ENCODE measurements around the gene KMT2B. TPM values are rescaled to one million over a fixed set of nuclear protein-coding genes. Genes with fewer than 3 reads are reported as not detected.
A peak's percentile ranks its signal among the peaks of the same experiment; 100 is the strongest.

KMT2B gene
- total and polyA plus RNA-seq, 2 donors (not counting 1 experiment from before 2014, with no cell fraction given): 85.6 to 96.9 TPM

GRCh38 chr19:35743640-35744429 lies 26.0 kb downstream of the KMT2B start:
- Histone ChIP-seq H3K27ac (ENCODE audit: low read length in 2 of 2) (peak overlapping the region; percentile 98), H3K4me2 (replicated peaks; ENCODE audit: low read depth, low read length, poor library complexity, severe bottlenecking) (peak overlapping the region; percentile 87), H3K4me3 (ENCODE audit: control extremely low read depth in 1 of 5, extremely low read depth in 1 of 5, insufficient read depth in 1 of 5, low read depth in 2 of 5, low read length in 4 of 5) (peak overlapping the region; percentile 66 to 93 (median 91)), H2AFZ (ENCODE audit: insufficient read depth, low read depth, low read length, poor library complexity, severe bottlenecking) (no peak overlapping the region), H3K4me1 (ENCODE audit: control insufficient read depth in 2 of 2, insufficient read depth in 2 of 2, low read length in 2 of 2) (peaks cover 39 to 68% of the 10 kb centered on the region in 2 donors), H3K27me3 (replicated peaks in 1 of 4; ENCODE audit: control extremely low read depth in 1 of 4, control insufficient read depth in 3 of 4, insufficient read depth in 4 of 4, low read length in 3 of 4) (no peaks in the 10 kb centered on the region), H3K36me3 (replicated peaks in 1 of 2; ENCODE audit: control extremely low read depth in 1 of 2, control insufficient read depth in 1 of 2, extremely low read depth in 1 of 2, insufficient read depth in 2 of 2, low read length in 1 of 2) (peaks cover 0 to 9% of the 10 kb centered on the region in 2 experiments), H3K79me2 (ENCODE audit: control insufficient read depth, insufficient read depth, low read length) (peaks cover 64% of the 10 kb centered on the region), H3K9ac (ENCODE audit: low read length) (peak overlapping the region; percentile 93), H4K20me1 (ENCODE audit: control insufficient read depth, insufficient read depth, low read length, poor library complexity, severe bottlenecking) (peaks cover 15% of the 10 kb centered on the region), H3K9me3 (ENCODE audit: control extremely low read depth in 1 of 3, control insufficient read depth in 2 of 3, insufficient read depth in 1 of 3, low read length in 2 of 3) (no peaks in the 10 kb centered on the region)
- peak overlapping the region; percentile 94 for H3K4me3 Mint-ChIP-seq
- H3K9me3 Mint-ChIP-seq (ENCODE audit: insufficient read depth): no peaks in the 10 kb centered on the region
- 89% methylated on average over 17 of the region's 19 CpGs for WGBS (ENCODE audit: insufficient coverage)
- peak overlapping the region; percentile 98 for H3K27ac Mint-ChIP-seq
- ChIA-PET CTCF (interaction anchor here (0.7 to 1.6 kb wide), 4 partner anchors 25 to 51 kb away, joined by 3 to 6 read pairs (median 3); no protein-coding TSS in a partner anchor), POLR2A (interaction anchor here (0.6 to 2.3 kb wide), 4 partner anchors 13 to 96 kb away, joined by 3 to 9 read pairs (median 6); partner anchors contain the start of genes COX6B1 and HSPB6)
- no peaks in the 10 kb centered on the region for H3K27me3 Mint-ChIP-seq
- no peak for TF ChIP-seq CTCF (IDR thresholded peaks at IDR 0.05)
- TF ChIP-seq EZH2 (IDR thresholded peaks at IDR 0.05; ENCODE audit: borderline replicate concordance, insufficient read depth, low read depth, low read length, poor library complexity, severe bottlenecking): no peak
- DNase-seq (no peak), ATAC-seq (ENCODE audit: low read depth) (no peak)
- intact Hi-C loops (cut with micrococcal nuclease): loop anchor here (2.0 to 10.0 kb wide), 3 partner anchors 31 to 471 kb away; partner anchors contain the start of genes ARHGAP33, HCST, ZNF146 and ZNF565
- peaks cover 62% of the 10 kb centered on the region for H3K4me1 Mint-ChIP-seq
